Measurements from ENCODE around the gene CAMTA1. TPM values are rescaled to one million over a fixed set of nuclear protein-coding genes. Genes with fewer than 3 reads are reported as not detected.

Gene CAMTA1
- total and polyA plus RNA-seq, 2 donors: 53.3 to 115 TPM

DNA sequence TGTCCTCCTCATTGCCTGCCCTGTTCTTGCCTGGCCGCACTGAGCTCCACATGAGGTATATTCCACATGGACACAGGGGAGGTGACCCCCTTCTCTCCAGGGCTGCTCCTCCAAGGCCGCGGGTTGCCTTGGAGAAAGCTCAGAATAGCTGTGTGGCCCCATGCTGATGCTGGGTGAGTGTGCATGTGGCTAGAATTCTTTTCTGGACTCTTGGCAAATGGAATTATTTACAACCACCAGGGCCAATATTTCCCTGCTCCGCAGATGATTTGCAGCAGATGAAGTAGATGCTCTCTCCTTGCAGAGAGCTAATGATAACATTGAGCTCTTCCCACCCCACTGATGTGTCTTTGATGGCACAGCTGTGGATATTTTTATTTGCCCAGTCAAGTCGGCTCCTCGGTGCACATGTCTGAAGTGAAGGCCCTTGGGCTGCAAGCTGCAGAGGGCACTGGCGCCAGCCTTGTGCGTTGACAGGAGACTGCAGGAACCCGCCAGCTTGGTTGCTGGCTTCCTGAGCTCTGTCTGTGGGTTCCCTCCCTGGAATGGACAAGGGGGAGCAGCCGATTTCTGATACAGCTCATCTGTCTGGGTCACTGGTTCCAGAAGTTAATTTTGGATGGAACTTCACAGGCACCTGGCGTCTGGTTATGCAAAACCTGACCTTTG, 581.2 kb downstream of the CAMTA1 start:
- WGBS: 84% methylated on average over 11 of the region's 11 CpGs
- DNase-seq (ENCODE audit: extremely low spot score): no peak
- H3K4me1 ChIP-seq (ENCODE audit: insufficient read depth): no peaks in the 10 kb centered on the region
- no peaks in the 10 kb centered on the region for H3K36me3 ChIP-seq (ENCODE audit: insufficient read depth)
- no peak overlapping the region for H3K4me3 ChIP-seq (ENCODE audit: low read depth, low read length)
- no peak overlapping the region for H3K27ac ChIP-seq (ENCODE audit: low read depth)

DNA sequence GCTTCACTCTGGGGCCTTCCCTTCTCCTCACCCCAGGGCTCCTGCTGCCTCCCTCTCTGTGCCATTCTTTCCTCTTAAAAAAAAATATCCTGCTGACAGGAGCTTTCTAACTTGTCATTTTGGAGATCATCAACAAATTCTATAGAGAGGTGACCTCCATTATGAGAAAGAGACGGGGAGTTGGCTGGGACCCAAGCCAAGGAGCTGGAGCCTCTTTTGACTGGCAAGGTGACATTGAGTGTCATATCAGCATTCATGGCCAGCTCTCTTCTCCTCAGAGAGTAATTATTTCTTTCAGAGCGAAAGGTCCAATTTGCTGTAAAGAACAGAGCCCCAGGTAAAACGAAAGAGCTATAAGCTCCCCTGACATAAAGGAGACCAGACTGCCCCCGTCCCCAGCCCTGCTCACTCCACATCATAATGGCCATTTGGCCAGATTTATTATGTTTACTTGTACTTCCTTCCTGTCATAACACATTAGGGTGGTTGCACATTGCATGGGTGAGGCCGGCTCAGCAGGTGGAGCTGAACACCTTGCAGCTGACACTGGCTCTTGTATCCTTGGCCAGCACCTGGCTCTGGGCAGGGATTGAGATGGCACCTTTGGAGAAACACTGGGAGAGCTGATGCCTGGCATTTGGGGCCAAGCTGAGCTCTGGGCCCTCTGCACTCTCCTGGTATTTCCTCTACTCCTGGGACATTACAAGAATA, 581.9 kb downstream of the CAMTA1 start:
- Histone ChIP-seq H3K4me3 (ENCODE audit: low read depth, low read length) (no peak overlapping the region), H3K4me1 (ENCODE audit: insufficient read depth) (no peaks in the 10 kb centered on the region), H3K27ac (ENCODE audit: low read depth) (no peak overlapping the region), H3K36me3 (ENCODE audit: insufficient read depth) (no peaks in the 10 kb centered on the region)
- WGBS: 81% methylated on average over 5 of the region's 5 CpGs
- no peak for DNase-seq (ENCODE audit: extremely low spot score)

DNA sequence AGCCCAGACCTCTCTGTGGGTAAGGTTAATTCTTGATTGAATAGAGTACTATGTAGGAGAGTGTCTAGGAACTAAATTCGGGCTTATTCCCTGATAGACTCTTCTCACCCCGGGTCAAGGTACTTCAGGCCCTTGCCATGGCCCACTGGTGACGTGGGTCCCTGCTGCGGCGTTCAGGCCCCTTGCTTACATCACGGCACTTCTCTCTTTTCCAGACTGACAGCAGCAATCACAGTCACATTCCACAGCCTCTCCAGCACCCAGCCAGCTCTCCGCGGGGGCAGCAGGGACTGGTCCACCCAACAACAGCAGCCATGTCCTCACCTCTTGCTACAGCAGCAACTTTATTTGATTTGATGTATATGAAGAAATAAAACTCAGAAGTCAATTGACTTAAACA, 584.6 kb downstream of the CAMTA1 start:
- 76% methylated on average over 8 of the region's 8 CpGs for WGBS
- no peak for DNase-seq (ENCODE audit: extremely low spot score)
- Histone ChIP-seq H3K4me3 (ENCODE audit: low read depth, low read length) (no peak overlapping the region), H3K27ac (ENCODE audit: low read depth) (no peak overlapping the region), H3K4me1 (ENCODE audit: insufficient read depth) (no peaks in the 10 kb centered on the region), H3K36me3 (ENCODE audit: insufficient read depth) (no peaks in the 10 kb centered on the region)

DNA sequence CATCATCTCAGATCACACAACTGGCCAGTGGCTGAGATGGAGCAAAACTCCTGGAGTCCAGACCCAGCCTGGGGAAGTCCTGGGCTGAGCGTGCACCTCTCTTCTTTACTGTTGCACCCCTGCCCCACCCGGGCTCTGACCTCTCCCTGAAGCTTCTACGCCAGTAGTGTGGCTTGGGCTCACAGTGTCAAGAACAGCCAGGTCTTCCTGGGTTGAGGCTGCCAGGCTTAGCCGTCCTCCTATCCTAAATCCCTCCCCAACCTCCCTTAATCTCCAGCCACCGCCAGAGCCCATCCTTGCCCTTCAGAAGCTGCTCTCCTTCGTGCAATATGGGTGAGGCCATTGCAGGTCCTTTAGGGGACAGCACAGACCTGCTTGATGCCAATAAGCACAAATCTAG, 586.7 kb downstream of the CAMTA1 start:
- 85% methylated on average over 6 of the region's 6 CpGs for WGBS
- no peak overlapping the region for H3K4me3 ChIP-seq (ENCODE audit: low read depth, low read length)
- DNase-seq (ENCODE audit: extremely low spot score): no peak
- no peaks in the 10 kb centered on the region for H3K4me1 ChIP-seq (ENCODE audit: insufficient read depth)
- no peaks in the 10 kb centered on the region for H3K36me3 ChIP-seq (ENCODE audit: insufficient read depth)
- no peak overlapping the region for H3K27ac ChIP-seq (ENCODE audit: low read depth)

DNA sequence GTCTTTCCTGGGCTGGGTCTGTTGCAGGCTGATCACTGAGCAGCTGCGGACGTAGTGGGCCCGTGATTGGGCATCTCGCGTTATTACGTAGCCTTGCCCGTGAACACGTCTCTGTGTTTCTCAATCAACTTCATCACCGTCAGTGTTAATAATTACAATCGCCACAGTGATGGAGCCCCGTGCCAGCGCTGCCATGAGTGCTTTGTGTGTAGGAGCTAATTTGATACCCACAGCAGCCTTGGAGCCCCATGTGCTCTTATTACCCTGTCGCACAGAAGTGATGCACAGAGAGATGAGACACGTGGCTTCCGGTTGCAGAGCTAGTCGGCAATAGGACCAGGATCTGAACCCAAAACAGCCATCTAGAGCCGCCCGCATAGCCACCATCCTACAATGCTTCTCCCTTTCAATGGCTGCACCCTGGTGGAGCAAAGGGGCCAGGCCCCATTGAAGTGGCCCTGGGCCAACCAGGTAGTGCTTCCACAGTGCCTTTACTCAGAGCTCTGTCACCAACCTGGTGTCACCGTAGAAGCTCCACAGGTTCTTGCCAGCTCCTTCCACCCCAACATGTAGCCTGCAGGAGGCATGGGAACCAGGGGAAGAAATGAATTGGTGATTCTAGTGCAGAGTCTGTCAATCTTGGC, 587.3 kb downstream of the CAMTA1 start:
- Histone ChIP-seq H3K27ac (ENCODE audit: low read depth) (no peak overlapping the region), H3K4me3 (ENCODE audit: low read depth, low read length) (no peak overlapping the region), H3K36me3 (ENCODE audit: insufficient read depth) (no peaks in the 10 kb centered on the region), H3K4me1 (ENCODE audit: insufficient read depth) (no peaks in the 10 kb centered on the region)
- DNase-seq (ENCODE audit: extremely low spot score): no peak
- 95% methylated on average over 19 of the region's 19 CpGs for WGBS

DNA sequence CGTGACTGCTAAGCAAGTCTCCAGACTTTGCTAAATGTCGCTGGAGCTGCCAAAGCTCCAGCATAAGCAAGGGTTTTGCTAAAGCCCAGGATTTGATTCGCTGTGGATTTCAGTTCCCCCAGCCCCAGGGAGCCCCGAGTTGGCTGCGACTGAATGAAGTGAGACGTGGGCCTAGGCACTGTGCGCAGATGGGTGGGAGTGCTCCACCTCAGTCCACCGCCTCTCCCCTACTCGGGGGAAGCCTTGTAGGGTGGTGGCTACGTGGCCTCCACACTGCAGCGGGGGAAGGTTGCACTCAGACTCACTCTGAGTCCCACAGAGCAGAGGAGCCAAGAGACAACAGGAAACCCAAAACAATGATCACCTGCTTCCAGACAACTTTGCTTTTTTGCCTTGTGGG, 588.0 kb downstream of the CAMTA1 start:
- no peak overlapping the region for H3K27ac ChIP-seq (ENCODE audit: low read depth)
- no peaks in the 10 kb centered on the region for H3K36me3 ChIP-seq (ENCODE audit: insufficient read depth)
- WGBS: 87% methylated on average over 11 of the region's 11 CpGs
- DNase-seq (ENCODE audit: extremely low spot score): no peak
- no peak overlapping the region for H3K4me3 ChIP-seq (ENCODE audit: low read depth, low read length)
- H3K4me1 ChIP-seq (ENCODE audit: insufficient read depth): no peaks in the 10 kb centered on the region

DNA sequence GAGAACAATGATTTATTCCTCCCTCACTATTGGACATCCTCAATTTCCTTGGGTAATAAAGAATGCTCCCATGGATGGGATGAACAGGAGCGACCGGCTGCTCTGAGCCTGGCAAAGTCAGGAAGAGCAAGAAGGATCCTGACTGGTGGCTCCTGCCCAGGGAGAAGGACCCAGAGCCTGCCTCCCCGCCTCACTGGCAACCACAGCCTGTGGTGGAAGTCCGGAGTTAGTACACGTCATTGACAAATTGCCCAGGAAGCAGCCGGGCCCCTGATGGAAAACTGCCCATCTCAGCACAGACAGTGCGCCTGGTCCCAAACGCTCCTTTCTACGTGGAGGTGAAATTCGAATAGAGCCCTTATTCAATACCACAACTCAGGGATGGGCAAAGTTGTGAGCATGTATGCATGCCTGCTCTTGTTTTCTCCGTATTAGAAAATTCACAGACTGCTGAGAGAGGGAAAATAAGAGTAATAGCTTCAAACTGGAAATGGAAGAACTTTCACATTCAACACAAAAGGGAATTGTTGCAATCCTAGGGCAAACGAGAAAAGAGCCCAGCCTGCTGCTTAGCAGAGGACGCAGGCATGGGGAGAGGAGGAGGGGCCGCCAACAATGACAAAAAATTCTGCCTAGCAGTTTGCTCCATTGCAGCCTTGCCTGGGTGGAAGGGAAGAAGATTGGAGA, 588.8 kb downstream of the CAMTA1 start:
- no peak for DNase-seq (ENCODE audit: extremely low spot score)
- Histone ChIP-seq H3K4me3 (ENCODE audit: low read depth, low read length) (no peak overlapping the region), H3K36me3 (ENCODE audit: insufficient read depth) (no peaks in the 10 kb centered on the region), H3K27ac (ENCODE audit: low read depth) (no peak overlapping the region), H3K4me1 (ENCODE audit: insufficient read depth) (no peaks in the 10 kb centered on the region)
- WGBS: 46% methylated on average over 14 of the region's 14 CpGs

DNA sequence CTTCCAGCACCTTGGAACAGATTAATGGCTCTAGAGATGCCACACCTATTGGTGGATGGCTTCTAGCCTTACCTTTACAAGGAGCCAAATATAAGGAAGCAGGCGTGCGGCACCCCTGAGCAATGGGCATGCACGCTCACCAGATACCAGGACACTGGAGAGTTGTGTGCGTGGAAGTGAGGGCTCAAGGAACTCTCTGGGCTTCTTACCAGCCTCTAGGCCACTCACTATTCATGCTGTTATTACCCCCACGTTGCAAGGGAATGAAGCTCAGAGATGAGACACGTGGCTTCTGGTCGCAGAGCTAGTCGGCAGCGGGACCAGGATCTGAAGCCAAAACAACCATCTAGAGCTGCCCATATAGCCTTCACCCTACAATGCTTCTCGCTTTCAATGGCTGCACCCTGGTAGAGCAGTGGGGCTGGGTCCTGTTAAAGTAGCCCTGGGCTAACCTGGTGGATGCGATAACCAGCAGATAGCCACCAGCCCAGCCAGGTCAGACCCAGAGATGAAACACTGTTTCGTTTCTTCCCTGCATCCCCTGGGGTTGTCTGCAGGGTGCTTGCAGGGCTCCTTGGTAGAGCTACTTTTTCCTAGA, 589.4 kb downstream of the CAMTA1 start:
- Histone ChIP-seq H3K4me3 (ENCODE audit: low read depth, low read length) (no peak overlapping the region), H3K36me3 (ENCODE audit: insufficient read depth) (no peaks in the 10 kb centered on the region), H3K27ac (ENCODE audit: low read depth) (no peak overlapping the region), H3K4me1 (ENCODE audit: insufficient read depth) (no peaks in the 10 kb centered on the region)
- DNase-seq (ENCODE audit: extremely low spot score): no peak
- WGBS: 91% methylated on average over 12 of the region's 12 CpGs

DNA sequence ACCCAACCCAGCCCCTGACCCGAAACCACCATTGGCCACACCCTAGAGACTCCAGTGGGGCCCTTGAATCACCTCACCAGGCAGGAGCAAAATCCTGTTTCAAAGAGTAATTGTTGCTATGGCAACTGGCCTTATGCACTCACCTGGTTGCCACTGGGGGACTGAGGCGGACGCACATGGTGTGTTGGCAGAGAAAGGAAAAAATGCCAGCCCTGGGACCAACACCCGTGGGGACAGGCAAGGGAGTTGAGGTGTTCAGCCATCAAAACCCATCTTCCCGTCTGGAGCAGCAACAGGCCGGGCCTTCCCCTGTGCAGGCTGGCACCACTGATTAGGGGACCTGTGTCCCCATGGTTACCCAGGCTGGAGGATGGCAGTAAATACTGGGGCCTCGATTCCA, 590.1 kb downstream of the CAMTA1 start:
- DNase-seq (ENCODE audit: extremely low spot score): no peak
- 91% methylated on average over 7 of the region's 7 CpGs for WGBS

DNA sequence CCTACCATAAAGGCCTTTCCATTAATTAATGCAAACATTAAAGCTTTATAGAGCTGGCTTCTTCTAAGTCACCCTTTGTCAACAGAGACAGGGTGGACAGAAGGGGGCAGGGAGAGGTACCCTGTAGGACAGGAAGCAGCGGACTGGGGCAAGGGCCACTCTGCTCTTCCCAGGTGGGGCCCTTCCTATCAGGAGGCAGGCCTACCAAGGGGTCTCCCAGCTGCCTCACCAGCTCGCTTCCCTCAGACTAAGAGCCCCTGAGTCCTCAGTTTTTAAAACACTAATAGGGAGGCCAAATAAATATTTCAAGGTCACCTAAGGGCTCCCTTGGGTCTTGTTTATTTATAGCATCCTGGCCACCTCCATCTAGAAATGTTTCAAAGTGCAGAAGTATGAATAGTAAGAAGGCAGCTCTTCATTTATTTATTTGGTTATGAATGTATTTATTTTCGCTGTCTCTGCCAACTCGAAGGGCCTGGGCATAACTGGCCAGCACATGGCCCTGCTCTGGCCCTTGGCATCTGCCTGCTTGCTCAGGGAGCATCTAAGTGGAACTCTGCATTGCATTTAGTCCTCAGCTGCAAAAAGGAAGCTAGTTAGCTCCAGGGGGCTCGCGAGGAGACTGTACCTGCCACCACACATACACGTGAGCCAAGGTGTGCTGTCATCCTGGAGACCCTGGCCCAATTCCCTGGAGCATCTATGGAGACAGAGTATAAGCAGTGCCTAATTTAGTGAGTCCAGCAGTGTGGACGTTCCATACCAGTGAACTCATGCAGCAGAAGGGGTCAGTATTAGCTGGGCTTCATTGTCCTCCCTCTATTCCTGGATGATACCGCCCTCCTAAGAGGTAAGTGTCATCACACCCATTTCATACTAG, 590.8 kb downstream of the CAMTA1 start:
- no peak overlapping the region for H3K4me3 ChIP-seq (ENCODE audit: low read depth, low read length)
- DNase-seq (ENCODE audit: extremely low spot score): no peak
- H3K36me3 ChIP-seq (ENCODE audit: insufficient read depth): no peaks in the 10 kb centered on the region
- H3K4me1 ChIP-seq (ENCODE audit: insufficient read depth): no peaks in the 10 kb centered on the region
- H3K27ac ChIP-seq (ENCODE audit: low read depth): no peak overlapping the region
- 93% methylated on average over 9 of the region's 9 CpGs for WGBS

More for the DNA sequence above, 590.1 kb downstream of the CAMTA1 start:
- H3K27ac ChIP-seq (ENCODE audit: low read depth): no peak overlapping the region
- H3K4me3 ChIP-seq (ENCODE audit: low read depth, low read length): no peak overlapping the region
- no peaks in the 10 kb centered on the region for H3K4me1 ChIP-seq (ENCODE audit: insufficient read depth)
- no peaks in the 10 kb centered on the region for H3K36me3 ChIP-seq (ENCODE audit: insufficient read depth)

DNA sequence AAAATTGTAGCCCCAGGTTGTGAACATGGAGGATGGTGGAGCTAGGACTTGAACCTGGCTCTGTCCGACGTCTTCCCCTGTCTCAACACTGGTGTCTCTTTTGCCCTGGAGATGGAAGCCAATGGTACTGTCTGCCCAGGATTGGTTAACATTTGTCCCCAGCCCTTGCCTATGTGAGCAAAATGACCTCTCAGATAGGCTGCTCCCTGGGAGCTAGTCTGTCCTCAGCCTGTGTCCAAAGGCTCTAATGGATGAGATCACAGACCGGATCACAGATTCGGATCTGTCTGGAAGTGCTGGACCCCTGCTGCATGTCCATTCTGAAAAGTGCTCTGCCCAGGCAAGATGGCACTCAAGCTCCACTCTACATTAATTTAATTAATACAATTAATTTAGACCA, 591.4 kb downstream of the CAMTA1 start:
- WGBS: 97% methylated on average over 4 of the region's 4 CpGs
- Histone ChIP-seq H3K36me3 (ENCODE audit: insufficient read depth) (no peaks in the 10 kb centered on the region), H3K27ac (ENCODE audit: low read depth) (no peak overlapping the region), H3K4me1 (ENCODE audit: insufficient read depth) (no peaks in the 10 kb centered on the region), H3K4me3 (ENCODE audit: low read depth, low read length) (no peak overlapping the region)
- no peak for DNase-seq (ENCODE audit: extremely low spot score)

DNA sequence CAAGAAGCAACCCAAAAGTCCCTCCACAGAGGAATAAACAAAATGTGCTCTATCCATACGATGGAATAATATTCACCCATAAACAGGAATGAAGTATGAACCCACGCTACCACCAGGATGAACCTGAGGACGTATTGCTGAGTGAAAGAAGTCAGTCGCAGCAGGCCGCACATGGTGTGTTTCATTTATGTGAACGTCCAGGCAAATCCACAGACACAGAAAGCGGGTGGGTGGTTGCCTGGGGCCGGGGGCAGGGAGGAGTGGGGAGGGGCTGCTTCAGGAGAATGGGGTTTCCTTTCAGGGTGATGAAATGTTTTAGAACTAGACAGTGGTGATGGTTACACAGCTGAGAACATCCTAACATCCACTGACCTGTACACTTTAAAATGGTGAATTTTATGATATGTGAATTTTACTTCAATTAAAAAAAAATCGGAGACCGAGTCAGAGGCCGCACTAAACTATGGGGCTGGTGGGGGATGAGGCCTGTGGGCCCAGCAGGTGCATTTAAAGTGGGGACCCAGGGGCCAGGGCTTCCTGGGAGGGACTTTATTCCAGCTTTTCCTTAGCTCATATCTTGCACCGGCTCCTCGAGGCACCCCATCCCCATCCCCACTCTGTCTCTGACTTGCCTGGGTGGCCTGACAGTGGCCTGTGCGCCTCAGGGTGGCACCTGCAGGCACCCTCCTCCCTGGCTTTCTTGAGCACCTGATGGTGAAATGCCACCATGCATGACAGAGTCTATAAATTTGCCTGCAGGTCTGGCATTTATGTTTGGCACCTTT, 593.3 kb downstream of the CAMTA1 start:
- H3K4me3 ChIP-seq (ENCODE audit: low read depth, low read length): no peak overlapping the region
- no peak for DNase-seq (ENCODE audit: extremely low spot score)
- 91% methylated on average over 14 of the region's 14 CpGs for WGBS
- H3K27ac ChIP-seq (ENCODE audit: low read depth): no peak overlapping the region
- no peaks in the 10 kb centered on the region for H3K36me3 ChIP-seq (ENCODE audit: insufficient read depth)
- H3K4me1 ChIP-seq (ENCODE audit: insufficient read depth): no peaks in the 10 kb centered on the region
